HG02798 (cell line): ENCODE results near the gene MED13.
A peak's percentile ranks its signal among the peaks of the same experiment; 100 is the strongest.
"Not testable (repeated sequence)": the region's sequence is repeated elsewhere in the genome, so short reads cannot be mapped to it uniquely, and the experiment has no call there.

Experiments
- ATAC-seq: cut with Tn5 transposase; IDR thresholded peaks from one replicate; pipeline ENCODE4 v1.9.1; 2021; ENCODE audit warnings: mild to moderate bottlenecking; ENCODE audit not compliant: unreplicated experiment, poor library complexity

MED13 gene

DNA sequence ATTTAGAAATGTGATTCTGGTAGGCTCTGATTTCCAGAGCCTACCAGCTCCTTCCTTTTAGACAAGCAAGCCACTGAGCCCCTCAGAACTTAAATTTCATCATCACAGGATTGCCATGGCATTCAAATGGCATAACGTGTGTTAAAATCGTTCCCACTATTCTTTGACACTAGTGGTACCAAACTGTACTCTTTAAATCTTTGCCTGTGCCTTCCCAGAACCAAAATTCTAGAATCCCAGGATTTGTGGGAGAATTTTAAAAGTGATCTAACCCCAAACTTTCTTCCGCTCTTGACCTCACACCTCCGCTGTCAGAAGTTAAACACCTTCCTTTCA, 137.0 kb downstream of the MED13 start:
- peak; percentile 5 for ATAC-seq

- peak; percentile 85 for ATAC-seq
Observed at GRCh38 chr17:61927208-61928100, 137.6 kb downstream of the MED13 start, which contains the start of gene INTS2. Gene INTS2, minus strand, starts transcription at chr17:61927982. Its CDS starts 1,338 bp downstream, at chr17:61926644.

GRCh38 chr17:61926826-61927207, 138.3 kb downstream of the MED13 start:
- no peak for ATAC-seq

- not testable (repeated sequence) for ATAC-seq
Observed at GRCh38 chr17:61915162-61915561, 149.9 kb downstream of the MED13 start.

DNA sequence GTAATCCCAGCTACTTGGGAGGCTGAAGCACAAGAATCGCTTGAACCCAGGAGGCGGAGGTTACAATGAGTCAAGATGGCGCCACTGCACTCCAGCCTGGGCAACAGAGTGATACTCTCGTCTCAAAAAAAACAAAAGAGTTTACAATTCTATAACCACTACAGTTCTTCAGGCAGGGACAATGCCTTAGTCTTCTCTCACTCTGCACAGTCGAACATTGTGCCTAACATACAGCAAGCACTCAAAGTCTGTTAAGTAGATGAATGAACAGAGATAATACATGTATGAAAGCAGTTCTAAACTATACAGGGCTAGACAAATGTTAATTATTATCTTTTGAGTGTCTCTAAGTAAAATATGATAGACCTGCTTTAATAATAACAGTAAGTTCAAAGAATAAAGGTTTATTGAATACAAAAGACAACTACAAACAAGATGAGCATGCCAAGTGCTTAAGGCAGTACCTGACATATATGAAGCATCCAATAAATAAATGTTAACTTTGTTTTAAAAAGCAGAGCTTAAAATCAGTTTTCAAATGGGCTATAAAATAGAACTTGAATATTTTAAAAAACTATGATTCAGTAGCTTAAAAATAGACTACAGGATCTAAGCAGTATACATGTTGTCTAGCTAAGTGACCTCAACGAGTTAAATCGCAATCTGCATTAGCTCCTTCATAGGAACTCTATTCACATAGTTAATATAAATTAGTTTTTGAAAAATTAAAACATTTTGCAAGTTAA, 156.6 kb downstream of the MED13 start:
- no peak for ATAC-seq

- no peak for ATAC-seq
Observed at GRCh38 chr17:61907361-61907760, 157.7 kb downstream of the MED13 start.

DNA sequence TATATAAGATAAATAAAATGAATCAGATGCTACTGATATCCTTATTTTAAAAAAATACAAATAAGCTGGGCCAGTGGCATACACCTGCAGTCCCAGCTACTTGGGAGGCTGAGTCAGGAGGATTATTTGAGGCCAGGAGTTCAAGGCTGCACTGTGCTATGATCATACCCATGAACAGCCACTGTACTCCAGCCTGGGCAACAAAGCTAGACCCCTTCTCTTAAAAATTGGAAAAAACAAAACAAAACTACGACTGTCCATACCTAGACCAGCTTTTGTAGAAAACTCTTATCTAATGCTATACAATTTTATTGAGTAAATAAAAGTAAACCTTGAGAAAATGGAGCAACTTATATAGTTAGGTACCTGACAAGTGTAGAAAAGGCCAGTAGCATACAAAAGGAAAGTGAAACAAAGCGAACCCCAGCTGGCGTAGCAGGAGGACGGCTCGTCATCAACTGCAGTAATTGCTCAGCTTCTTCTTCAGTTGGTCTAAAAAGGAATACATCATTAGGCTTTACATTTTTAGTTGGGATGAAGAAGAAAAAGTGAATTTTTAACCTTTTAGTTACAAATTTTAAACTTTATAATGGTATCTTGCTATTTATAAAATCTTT, 160.9 kb downstream of the MED13 start:
- ATAC-seq, result peak; percentile 91

DNA sequence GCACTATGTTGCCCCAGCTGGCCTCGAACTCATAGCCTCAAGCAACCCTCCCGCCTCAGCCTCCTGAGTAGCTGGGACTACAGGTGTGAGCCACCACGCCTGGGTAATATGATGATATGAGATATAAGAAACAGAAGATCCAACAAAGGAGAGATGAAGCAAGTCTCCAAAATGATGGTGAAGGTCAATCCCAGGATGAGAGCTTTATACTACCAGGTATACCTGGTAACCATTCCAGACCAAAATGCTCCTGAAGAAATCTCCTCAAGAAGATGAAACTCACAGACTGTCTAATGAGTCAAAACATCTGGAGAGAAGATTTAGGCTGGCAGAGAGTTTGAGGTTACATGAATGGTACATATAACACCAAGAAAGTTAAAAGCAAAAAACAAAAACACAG, 161.8 kb downstream of the MED13 start:
- no peak for ATAC-seq

- ATAC-seq, result no peak
Observed at GRCh38 chr17:61897548-61898180, 167.4 kb downstream of the MED13 start.

DNA sequence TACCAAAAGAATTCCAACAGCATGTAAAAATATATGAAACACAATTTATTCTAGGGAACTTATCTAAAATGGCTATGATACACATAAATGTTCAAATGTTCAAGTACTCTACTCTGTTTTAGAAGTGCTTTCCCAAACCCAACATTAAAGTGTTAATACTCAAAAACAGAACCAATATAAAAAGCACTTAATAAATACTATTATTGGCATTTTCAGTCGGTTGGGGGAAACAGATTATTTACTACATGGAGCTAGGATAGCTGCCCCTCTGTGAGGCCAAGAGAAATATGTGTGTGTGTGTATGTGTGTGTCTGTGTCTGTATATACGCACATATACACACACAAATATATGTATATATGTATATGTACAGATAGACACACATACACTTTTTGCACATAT, 169.7 kb downstream of the MED13 start:
- ATAC-seq, result no peak

DNA sequence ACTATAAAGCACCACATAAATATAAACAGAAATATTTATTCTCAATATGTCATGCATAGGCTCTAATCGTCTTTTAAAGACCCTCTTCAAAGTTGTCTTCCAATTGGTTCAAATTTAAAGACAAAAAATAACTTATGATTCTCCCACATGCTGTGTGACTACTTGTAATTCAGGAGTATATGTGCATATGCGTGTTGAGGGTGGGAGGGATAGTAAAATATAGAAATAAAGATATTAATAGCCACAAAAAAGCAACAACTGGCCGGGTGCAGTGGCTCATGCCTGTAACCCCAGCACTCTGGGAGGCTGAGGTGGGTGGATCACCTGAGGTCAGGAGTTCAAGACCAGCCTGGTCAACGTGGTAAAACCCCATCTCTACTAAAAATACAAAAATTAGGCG, 170.8 kb downstream of the MED13 start:
- ATAC-seq, result not testable (repeated sequence)
